GM23248 (cell line): ENCODE data around the gene CTDNEP1. TPM values are rescaled to one million over a fixed set of nuclear protein-coding genes. Genes with fewer than 3 reads are reported as not detected.
A peak's percentile ranks its signal among the peaks of the same experiment; 100 is the strongest.

Experiments
- DNase-seq: peaks from one replicate; pipeline ENCODE4 v3.0.0-alpha.2; 2015
- H2AFZ ChIP-seq: fragments of 200-600 bp; sonication (generic); 2 replicates; pipeline ENCODE4 v1.6.1; 2016; ENCODE audit warnings: antibody characterized with exemption
- H3F3A ChIP-seq: fragments of 200-600 bp; sonication (generic); 2 replicates; pipeline ENCODE4 v1.6.1; 2016; ENCODE audit warnings: mild to moderate bottlenecking, antibody characterized with exemption, mixed run types; ENCODE audit not compliant: insufficient read depth
- H3K27ac ChIP-seq: fragments of 200-600 bp; sonication (generic); 2 replicates; pipeline ENCODE4 v1.5.1; 2016; ENCODE audit warnings: mild to moderate bottlenecking
- H3K27me3 ChIP-seq: fragments of 200-600 bp; sonication (generic); replicated peaks from 2 replicates; pipeline ENCODE4 v1.6.1; 2016; ENCODE audit warnings: mild to moderate bottlenecking; ENCODE audit not compliant: insufficient read depth
- H3K36me3 ChIP-seq: fragments of 200-600 bp; sonication (generic); 2 replicates; pipeline ENCODE4 v1.6.1; 2016; ENCODE audit warnings: low read depth, mild to moderate bottlenecking
- H3K4me1 ChIP-seq: fragments of 200-600 bp; sonication (generic); 2 replicates; pipeline ENCODE4 v1.6.1; 2016; ENCODE audit warnings: mild to moderate bottlenecking; ENCODE audit not compliant: insufficient read depth
- H3K4me2 ChIP-seq: fragments of 200-600 bp; sonication (generic); one replicate; pipeline ENCODE4 v1.6.1; 2016; ENCODE audit warnings: mild to moderate bottlenecking; ENCODE audit not compliant: unreplicated experiment
- H3K4me3 ChIP-seq: fragments of 200-600 bp; sonication (generic); 2 replicates; pipeline ENCODE4 v1.5.1; 2016; ENCODE audit warnings: mild to moderate bottlenecking
- H3K79me2 ChIP-seq: fragments of 200-600 bp; sonication (generic); 2 replicates; pipeline ENCODE4 v1.6.1; 2016; ENCODE audit warnings: mild to moderate bottlenecking; ENCODE audit not compliant: insufficient read depth
- H3K9ac ChIP-seq: fragments of 200-600 bp; sonication (generic); 2 replicates; pipeline ENCODE4 v1.6.1; 2016; ENCODE audit warnings: mild to moderate bottlenecking
- H3K9me2 ChIP-seq: fragments of 200-600 bp; sonication (generic); 2 replicates; pipeline ENCODE4 v1.6.1; 2016; ENCODE audit warnings: mixed run types, mild to moderate bottlenecking, moderate library complexity; ENCODE audit not compliant: insufficient read depth
- H3K9me3 ChIP-seq: fragments of 200-600 bp; sonication (generic); one replicate; pipeline ENCODE4 v1.6.1; 2017; ENCODE audit warnings: low read depth
- H4K20me1 ChIP-seq: fragments of 200-600 bp; sonication (generic); 2 replicates; pipeline ENCODE4 v1.6.0; 2016; ENCODE audit not compliant: insufficient read depth
- EZH2 ChIP-seq: fragments of 200-600 bp; sonication (generic); IDR thresholded peaks from 2 replicates; pipeline ENCODE4 v1.6.1; 2018; ENCODE audit warnings: antibody characterized with exemption, mild to moderate bottlenecking; ENCODE audit not compliant: insufficient read depth, poor library complexity, severe bottlenecking
- EZH2phosphoT487 ChIP-seq: fragments of 200-600 bp; sonication (generic); IDR thresholded peaks from 2 replicates; pipeline ENCODE4 v1.6.1; 2018; ENCODE audit warnings: antibody characterized with exemption, moderate library complexity, mild to moderate bottlenecking, low read depth; ENCODE audit not compliant: insufficient read depth
- WGBS, 2 experiments: methylation state at CpG; one replicate each; pipeline ENCODE4 v1.1.6; 2015 to 2017; ENCODE audit warnings: low lambda C conversion rate in 2 of 2, low coverage in 1 of 2; ENCODE audit errors: missing lambda C conversion rate in 2 of 2; 5-methylcytosine and 5-hydroxymethylcytosine counted together
- in situ Hi-C: fragments of 300-500 bp; cut with MboI; formaldehyde crosslinking; loops from 2 replicates; pipeline ENCODE4 v1.15.0; 2020
- polyA plus RNA-seq: library from polyadenylated mRNA; unstranded; fragments of >200 nt; fragmentation: Nextera tagmentation; extraction: Ambion mirVana; gene quantifications from 2 replicates; pipeline ENCODE4 v1.2.1, GENCODE V29; 2016
- total RNA-seq: library from RNA; depleted of rRNA; stranded (reverse); fragments of >200 nt; shearing (Covaris generic); gene quantifications from 2 replicates; pipeline ENCODE4 v1.2.3, GENCODE V29; 2014

Gene CTDNEP1
- total and polyA plus RNA-seq, 2 experiments from 2014 or later: 30.0 to 38.9 TPM

DNA sequence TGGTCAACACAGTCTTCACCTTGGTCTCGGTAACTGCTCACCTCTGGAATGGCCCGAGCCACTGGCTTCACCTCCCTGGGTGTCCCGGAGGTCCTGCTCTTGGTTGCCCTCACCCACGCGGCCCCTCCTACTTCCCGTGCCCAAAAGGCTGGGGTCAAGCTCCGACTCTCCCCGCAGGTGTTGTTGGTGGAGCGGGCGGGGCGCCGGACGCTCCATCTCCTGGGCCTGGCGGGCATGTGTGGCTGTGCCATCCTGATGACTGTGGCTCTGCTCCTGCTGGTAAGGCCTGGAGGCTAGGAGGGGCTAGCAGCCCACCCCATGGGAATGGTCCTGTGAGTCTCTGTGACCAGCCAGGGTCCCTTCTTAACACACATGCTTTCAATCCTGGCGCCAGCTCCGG, 33.4 kb upstream of the CTDNEP1 start:
- H3K27ac ChIP-seq: no peak overlapping the region
- DNase-seq: no peak

DNA sequence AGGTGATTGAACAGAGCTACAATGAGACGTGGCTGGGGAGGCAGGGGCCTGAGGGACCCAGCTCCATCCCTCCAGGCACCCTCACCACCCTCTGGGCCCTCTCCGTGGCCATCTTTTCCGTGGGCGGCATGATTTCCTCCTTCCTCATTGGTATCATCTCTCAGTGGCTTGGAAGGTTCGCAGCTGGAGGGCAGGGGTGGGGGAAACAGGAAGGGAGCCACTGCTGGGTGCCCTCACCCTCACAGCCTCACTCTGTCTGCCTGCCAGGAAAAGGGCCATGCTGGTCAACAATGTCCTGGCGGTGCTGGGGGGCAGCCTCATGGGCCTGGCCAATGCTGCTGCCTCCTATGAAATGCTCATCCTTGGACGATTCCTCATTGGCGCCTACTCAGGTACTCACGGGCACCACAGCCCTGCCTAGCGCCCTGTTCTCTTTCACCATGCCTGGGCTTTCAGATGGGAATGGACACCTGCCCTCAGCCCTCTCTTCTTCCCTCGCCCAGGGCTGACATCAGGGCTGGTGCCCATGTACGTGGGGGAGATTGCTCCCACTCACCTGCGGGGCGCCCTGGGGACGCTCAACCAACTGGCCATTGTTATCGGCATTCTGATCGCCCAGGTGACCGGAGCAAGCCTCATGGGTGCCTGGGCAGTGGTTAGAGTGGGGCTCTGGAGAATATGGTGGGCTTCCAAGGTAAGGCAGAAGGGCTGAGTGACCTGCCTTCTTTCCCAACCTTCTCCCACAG, 32.1 kb upstream of the CTDNEP1 start:
- 80 to 84% methylated on average over 18 of the region's 18 CpGs for WGBS, 2 experiments
- Histone ChIP-seq H3K4me2 (no peak overlapping the region), H3K9me2 (no peaks in the 10 kb centered on the region), H3K9me3 (no peaks in the 10 kb centered on the region), H3K27me3 (peaks cover 20% of the 10 kb centered on the region; the same call in 1 of the 2 replicates), H3K4me3 (no peak overlapping the region), H4K20me1 (no peaks in the 10 kb centered on the region), H3K4me1 (no peaks in the 10 kb centered on the region), H3K9ac (no peak overlapping the region), H3K36me3 (no peaks in the 10 kb centered on the region), H3K79me2 (no peaks in the 10 kb centered on the region), H3F3A (peaks cover 6% of the 10 kb centered on the region; the same call in 1 of the 2 replicates), H2AFZ (no peak overlapping the region), H3K27ac (no peak overlapping the region)
- in situ Hi-C loops: no loop called here
- TF ChIP-seq EZH2: no peak
- TF ChIP-seq EZH2phosphoT487: no peak
- DNase-seq: no peak

More for the DNA sequence above, 33.4 kb upstream of the CTDNEP1 start:
- no peak for TF ChIP-seq EZH2phosphoT487
- TF ChIP-seq EZH2: no peak
- Histone ChIP-seq H2AFZ (no peak overlapping the region), H3K4me2 (no peak overlapping the region), H3F3A (peaks cover 5% of the 10 kb centered on the region; the same call in 1 of the 2 replicates), H3K79me2 (no peaks in the 10 kb centered on the region), H4K20me1 (no peaks in the 10 kb centered on the region), H3K4me1 (no peaks in the 10 kb centered on the region), H3K9ac (no peak overlapping the region), H3K4me3 (no peak overlapping the region), H3K9me2 (no peaks in the 10 kb centered on the region), H3K9me3 (no peaks in the 10 kb centered on the region), H3K36me3 (no peaks in the 10 kb centered on the region), H3K27me3 (peaks cover 20% of the 10 kb centered on the region; the same call in 1 of the 2 replicates)
- 82 to 84% methylated on average over 16 of the region's 16 CpGs for WGBS, 2 experiments
- in situ Hi-C loops: no loop called here

- H3K4me3 ChIP-seq: no peak overlapping the region
- H3K79me2 ChIP-seq: no peaks in the 10 kb centered on the region
- no peaks in the 10 kb centered on the region for H4K20me1 ChIP-seq
- no peaks in the 10 kb centered on the region for H3K9me2 ChIP-seq
- 32 to 48% methylated on average over 6 of the region's 6 CpGs for WGBS, 2 experiments
- H3K36me3 ChIP-seq: no peaks in the 10 kb centered on the region
- no peak overlapping the region for H2AFZ ChIP-seq
- H3K27me3 ChIP-seq: peaks cover 16% of the 10 kb centered on the region; the same call in 1 of the 2 replicates
- no peak overlapping the region for H3K4me2 ChIP-seq
- TF ChIP-seq EZH2phosphoT487: no peak
- no peak for TF ChIP-seq EZH2
- no peak overlapping the region for H3K27ac ChIP-seq
- in situ Hi-C loops: no loop called here
- no peaks in the 10 kb centered on the region for H3K9me3 ChIP-seq
- H3K9ac ChIP-seq: no peak overlapping the region
- H3K4me1 ChIP-seq: no peaks in the 10 kb centered on the region
- peaks cover 6% of the 10 kb centered on the region; the same call in 1 of the 2 replicates for H3F3A ChIP-seq
- DNase-seq: peak; percentile 41
Measured at GRCh38 chr17:7282752-7283321, 31.3 kb upstream of the CTDNEP1 start.

DNA sequence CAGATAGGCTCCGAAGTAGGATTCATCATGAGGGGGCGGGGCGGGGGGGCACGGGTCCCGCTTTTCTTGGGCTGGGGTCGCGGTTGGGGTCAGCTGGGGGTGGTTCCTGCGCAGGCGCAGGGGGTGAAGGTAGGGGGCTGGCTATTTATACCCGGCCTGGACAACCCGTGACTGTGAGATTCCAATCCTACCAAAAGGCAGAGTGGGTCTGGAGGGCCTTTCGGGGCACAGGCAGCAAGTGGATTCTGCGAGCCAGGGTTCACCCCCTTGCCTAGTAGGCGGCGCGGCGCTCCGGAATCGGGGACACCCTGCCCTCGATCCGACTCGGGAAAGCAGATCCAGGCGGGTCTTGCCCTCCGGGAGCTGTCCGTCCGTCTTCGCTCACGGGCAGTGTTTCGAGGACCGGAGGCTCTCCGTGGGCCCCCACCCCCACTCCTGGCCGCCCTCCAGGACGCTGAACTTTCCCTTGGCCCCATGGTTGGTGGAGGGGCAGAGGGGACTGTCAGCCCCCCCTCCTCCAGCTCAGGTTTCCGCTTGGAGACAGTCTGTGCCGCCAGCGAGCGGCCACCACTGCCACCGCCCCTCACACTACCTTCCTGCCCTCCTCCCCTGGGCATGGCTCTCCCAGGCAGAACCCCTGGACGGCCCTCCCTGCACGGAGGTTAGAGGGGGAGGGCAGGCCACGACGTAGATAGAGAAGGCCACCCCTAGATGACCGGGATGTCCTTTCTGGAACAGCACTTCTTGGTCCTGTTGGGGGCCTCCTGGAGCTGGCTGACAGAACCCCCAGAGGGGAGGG, 30.6 kb upstream of the CTDNEP1 start:
- Histone ChIP-seq H3F3A (peaks cover 6% of the 10 kb centered on the region; the same call in 1 of the 2 replicates), H3K79me2 (no peaks in the 10 kb centered on the region), H3K27ac (no peak overlapping the region), H3K4me1 (no peaks in the 10 kb centered on the region), H3K4me3 (peak overlapping the region; percentile 70), H3K9me3 (no peaks in the 10 kb centered on the region), H3K27me3 (peaks cover 9% of the 10 kb centered on the region; the same call in 1 of the 2 replicates), H3K36me3 (no peaks in the 10 kb centered on the region), H2AFZ (peak overlapping the region; percentile 78; the same call in 1 of the 2 replicates), H4K20me1 (no peaks in the 10 kb centered on the region), H3K9ac (no peak overlapping the region), H3K9me2 (no peaks in the 10 kb centered on the region), H3K4me2 (peak overlapping the region; percentile 92)
- no peak for DNase-seq
- in situ Hi-C loops: no loop called here
- TF ChIP-seq EZH2phosphoT487 (no peak), EZH2 (no peak)
- WGBS, 2 experiments: 15% methylated on average over 39 to 42 of the region's 43 CpGs
